ENCODE measurements around the gene EBLN1. TPM values are rescaled to one million over a fixed set of nuclear protein-coding genes. Genes with fewer than 3 reads are reported as not detected.

EBLN1 gene
- total and polyA plus RNA-seq, 2 of the 8 experiments (the other 6 are each of a cell fraction or from before 2014, with no cell fraction given): not detected

DNA sequence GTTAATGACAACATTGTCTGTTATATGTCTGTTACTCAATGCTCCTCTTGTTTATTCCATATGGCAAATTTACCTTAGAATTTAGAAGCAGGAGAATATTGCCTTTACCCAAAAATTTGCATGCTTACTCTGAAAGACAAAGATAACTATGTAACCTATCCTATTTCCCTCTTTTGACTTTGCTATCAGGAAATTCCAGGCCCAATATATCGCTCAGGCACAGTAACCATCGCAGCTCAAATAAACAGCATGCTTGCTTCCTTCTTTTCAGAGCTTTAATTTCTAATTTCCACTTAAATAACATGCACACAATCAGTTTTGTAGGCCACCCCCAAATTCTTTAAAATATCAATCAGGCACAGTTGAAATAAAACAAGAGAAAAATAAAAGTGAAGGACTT is 57.8 kb downstream of the EBLN1 start:
- no peak overlapping the region for H3K23ac ChIP-seq (ENCODE audit: insufficient read length)
- no peaks in the 10 kb centered on the region for H3K23me2 ChIP-seq (ENCODE audit: low read depth, low read length)
- no peaks in the 10 kb centered on the region for H3K79me2 ChIP-seq (ENCODE audit: control insufficient read depth in 1 of 2, insufficient read depth in 2 of 2, low read length in 2 of 2)
- H3K27ac ChIP-seq (ENCODE audit: low read depth, low read length): no peak overlapping the region
- H3K4me3 ChIP-seq (ENCODE audit: extremely low read depth in 1 of 4, insufficient read depth in 2 of 4, low read depth in 3 of 4, low read length in 4 of 4): no peak overlapping the region; a peak in 1 of 8 replicates
- DNase-seq (ENCODE audit: low read depth in 1 of 2, low spot score in 2 of 2) (no peak), FAIRE-seq (no peak)
- no peaks in the 10 kb centered on the region for H3K36me3 ChIP-seq (ENCODE audit: control insufficient read depth in 2 of 4, insufficient read depth in 4 of 4, low read length in 3 of 4)
- H2BK5ac ChIP-seq (ENCODE audit: low read depth, low read length): no peak overlapping the region
- no peak overlapping the region for H2BK15ac ChIP-seq (ENCODE audit: low read length)
- no peak overlapping the region for H2BK20ac ChIP-seq (ENCODE audit: low read length)
- H3K56ac ChIP-seq (replicated peaks; ENCODE audit: insufficient read length, low read depth, low read length): no peak overlapping the region
- no peak for TF ChIP-seq JUND (IDR thresholded peaks at IDR 0.05; ENCODE audit: low read length)
- TF ChIP-seq, protein P1, sequence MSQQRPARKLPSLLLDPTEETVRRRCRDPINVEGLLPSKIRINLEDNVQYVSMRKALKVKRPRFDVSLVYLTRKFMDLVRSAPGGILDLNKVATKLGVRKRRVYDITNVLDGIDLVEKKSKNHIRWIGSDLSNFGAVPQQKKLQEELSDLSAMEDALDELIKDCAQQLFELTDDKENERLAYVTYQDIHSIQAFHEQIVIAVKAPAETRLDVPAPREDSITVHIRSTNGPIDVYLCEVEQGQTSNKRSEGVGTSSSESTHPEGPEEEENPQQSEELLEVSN (IDR thresholded peaks at IDR 0.05): no peak
- no peak overlapping the region for H2AFZ ChIP-seq (ENCODE audit: low read length)
- H3K14ac ChIP-seq (ENCODE audit: insufficient read length): no peak overlapping the region
- no peak overlapping the region for H2BK120ac ChIP-seq (replicated peaks; ENCODE audit: low read depth, low read length)
- no peaks in the 10 kb centered on the region for H3K9me3 ChIP-seq (ENCODE audit: insufficient read depth in 2 of 2, low read depth in 1 of 2, low read length in 1 of 2)
- H3K9ac ChIP-seq (replicated peaks in 1 of 4; ENCODE audit: extremely low read depth in 1 of 4, low read depth in 3 of 4, low read length in 3 of 4): no peak overlapping the region
- H4K5ac ChIP-seq (ENCODE audit: insufficient read length, low read depth, low read length): no peak overlapping the region
- H4K20me1 ChIP-seq (replicated peaks in 1 of 2; ENCODE audit: control insufficient read depth in 1 of 2, insufficient read depth in 2 of 2, low read length in 2 of 2): no peaks in the 10 kb centered on the region
- H3K4me2 ChIP-seq (ENCODE audit: insufficient read depth in 1 of 2, low read depth in 2 of 2, low read length in 2 of 2): no peak overlapping the region
- POLR2A ChIA-PET (ENCODE audit: partially characterized antibody): no interaction called here
- H4K91ac ChIP-seq (replicated peaks; ENCODE audit: insufficient read length, low read length): no peak overlapping the region
- WGBS, 2 experiments (ENCODE audit: extremely low coverage in 1 of 2, insufficient coverage in 1 of 2, insufficient read length in 1 of 2, insufficient replicate concordance in 2 of 2, low coverage in 1 of 2, low lambda C conversion rate in 2 of 2, missing lambda C conversion rate in 1 of 2): 46% methylated on average over 2 of the region's 2 CpGs; no CpG with 5 or more reads in 1 of the 2 experiments
- H3K4me1 ChIP-seq (replicated peaks in 1 of 4; ENCODE audit: control insufficient read depth in 3 of 4, insufficient read depth in 4 of 4, low read length in 3 of 4): no peaks in the 10 kb centered on the region; a peak in 1 of 7 replicates
- no peak overlapping the region for H2BK12ac ChIP-seq (ENCODE audit: low read depth, low read length)
- no peak overlapping the region for H2AK5ac ChIP-seq (ENCODE audit: low read depth, low read length)
- H4K8ac ChIP-seq (ENCODE audit: extremely low read depth, insufficient read depth, low read length): no peak overlapping the region
- no peaks in the 10 kb centered on the region for H3K79me1 ChIP-seq (ENCODE audit: low read depth, low read length)
- CTCF ChIA-PET (ENCODE audit: partially characterized antibody): interaction anchor here (1.1 to 1.7 kb wide), 3 partner anchors 9 to 84 kb away, joined by 3 to 6 read pairs (median 3); no protein-coding TSS in a partner anchor
- no peaks in the 10 kb centered on the region for H3K27me3 ChIP-seq (replicated peaks in 1 of 4; ENCODE audit: control insufficient read depth in 3 of 4, extremely low read depth in 1 of 4, insufficient read depth in 3 of 4, low read length in 3 of 4)
- H3K18ac ChIP-seq (ENCODE audit: extremely low read depth, low read length): no peak overlapping the region
- no peak overlapping the region for H3K4ac ChIP-seq (replicated peaks; ENCODE audit: insufficient read length, low read depth, low read length)

Measured in H1 (cell line).